Measurements from ENCODE around the gene PWWP3B.
"Not testable (repeated sequence)": the region's sequence is repeated elsewhere in the genome, so short reads cannot be mapped to it uniquely, and the experiment has no call there.

PWWP3B gene

GRCh38 chrX:106168107-106168506, at the start of gene PWWP3B:
Gene PWWP3B (plus strand): TSS chrX:106168305. CDS start chrX:106205433, 37,128 bp downstream.
- DNase-seq (ENCODE audit: low spot score) = no peak

- DNase-seq (ENCODE audit: low spot score) = no peak
These were observed 29.1 kb upstream of the PWWP3B start for GRCh38 chrX:106139048-106139447.

GRCh38 chrX:106144755-106145639, 23.1 kb upstream of the PWWP3B start:
- DNase-seq (ENCODE audit: low spot score) = no peak

GRCh38 chrX:106150701-106151100, 17.4 kb upstream of the PWWP3B start:
- no peak for DNase-seq (ENCODE audit: low spot score)

- no peak for DNase-seq (ENCODE audit: low spot score)
These were observed 8.2 kb upstream of the PWWP3B start for GRCh38 chrX:106159861-106160282.

GRCh38 chrX:106170318-106170717, 2.2 kb downstream of the PWWP3B start:
- DNase-seq (ENCODE audit: low spot score) = peak; percentile 3

GRCh38 chrX:106171293-106171820, 3.3 kb downstream of the PWWP3B start:
- DNase-seq (ENCODE audit: low spot score) = no peak

- DNase-seq (ENCODE audit: low spot score) = no peak
These were observed 9.2 kb downstream of the PWWP3B start for GRCh38 chrX:106177106-106177981.

GRCh38 chrX:106177982-106178321, 9.8 kb downstream of the PWWP3B start:
- DNase-seq (ENCODE audit: low spot score) = no peak

- DNase-seq (ENCODE audit: low spot score) = no peak
These were observed 10.7 kb downstream of the PWWP3B start for GRCh38 chrX:106178826-106179225.

GRCh38 chrX:106183685-106184084, 15.6 kb downstream of the PWWP3B start:
- DNase-seq (ENCODE audit: low spot score) = not testable (repeated sequence)

GRCh38 chrX:106201502-106202178, 33.5 kb downstream of the PWWP3B start:
- no peak for DNase-seq (ENCODE audit: low spot score)

- no peak for DNase-seq (ENCODE audit: low spot score)
These were observed 35.2 kb downstream of the PWWP3B start for GRCh38 chrX:106203315-106203714.

GRCh38 chrX:106208154-106208553, 40.0 kb downstream of the PWWP3B start:
- peak; percentile 0 for DNase-seq (ENCODE audit: low spot score)
